Measurements from ENCODE around the gene DHDH.

- TF ChIP-seq EZH2 (IDR thresholded peaks at IDR 0.05; ENCODE audit: borderline replicate concordance, low read length), result no peak
- no peak for TF ChIP-seq CTCF (conservative IDR thresholded peaks at IDR 0.05 in 1 of 2, IDR thresholded peaks at IDR 0.05 in 1 of 2; ENCODE audit: extremely low read depth in 1 of 2, insufficient read depth in 1 of 2, low read depth in 1 of 2, low read length in 2 of 2)
These were observed 17.5 kb downstream of the DHDH start for GRCh38 chr19:48950830-48951519.

Data from mammary epithelial cell (primary cell).